Measurements from ENCODE around the gene ZC3H12D.

DNA sequence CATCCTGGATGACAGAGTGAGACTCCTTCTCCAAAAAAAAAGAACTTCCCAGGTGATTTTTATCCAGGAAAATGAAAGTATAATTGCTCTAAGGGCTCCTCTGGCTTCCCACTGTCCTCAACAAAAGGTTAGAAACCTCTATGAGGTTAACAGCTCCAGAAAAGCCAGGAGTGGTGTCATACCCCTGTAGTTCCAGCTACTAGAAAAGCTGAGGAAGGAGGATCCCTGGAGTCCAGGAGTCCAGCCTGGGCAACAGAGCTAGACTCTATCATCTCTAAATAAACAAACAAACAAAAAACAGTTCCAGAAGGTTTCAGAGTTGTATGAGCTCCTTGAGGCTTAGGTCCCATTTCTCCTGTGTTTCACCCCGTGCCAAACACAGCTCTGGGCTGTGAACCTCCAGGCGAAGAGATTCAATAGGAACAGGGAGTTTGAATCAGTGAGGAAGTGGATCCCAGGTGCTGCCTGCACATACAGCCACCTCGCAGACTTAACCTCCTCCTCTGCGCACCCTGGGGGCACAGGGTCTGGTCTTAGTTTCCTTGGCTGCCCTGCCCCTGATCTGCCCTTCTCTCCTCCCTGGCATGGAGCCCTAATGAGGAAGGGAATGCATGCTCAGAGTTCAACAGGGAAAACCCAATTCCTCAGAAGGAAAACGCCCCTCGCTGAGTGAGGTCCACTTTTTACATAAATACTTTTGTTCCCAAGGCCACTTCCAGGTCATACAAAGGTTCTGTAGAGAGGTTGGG is 31.0 kb downstream of the ZC3H12D start:
- TF ChIP-seq, protein P1, sequence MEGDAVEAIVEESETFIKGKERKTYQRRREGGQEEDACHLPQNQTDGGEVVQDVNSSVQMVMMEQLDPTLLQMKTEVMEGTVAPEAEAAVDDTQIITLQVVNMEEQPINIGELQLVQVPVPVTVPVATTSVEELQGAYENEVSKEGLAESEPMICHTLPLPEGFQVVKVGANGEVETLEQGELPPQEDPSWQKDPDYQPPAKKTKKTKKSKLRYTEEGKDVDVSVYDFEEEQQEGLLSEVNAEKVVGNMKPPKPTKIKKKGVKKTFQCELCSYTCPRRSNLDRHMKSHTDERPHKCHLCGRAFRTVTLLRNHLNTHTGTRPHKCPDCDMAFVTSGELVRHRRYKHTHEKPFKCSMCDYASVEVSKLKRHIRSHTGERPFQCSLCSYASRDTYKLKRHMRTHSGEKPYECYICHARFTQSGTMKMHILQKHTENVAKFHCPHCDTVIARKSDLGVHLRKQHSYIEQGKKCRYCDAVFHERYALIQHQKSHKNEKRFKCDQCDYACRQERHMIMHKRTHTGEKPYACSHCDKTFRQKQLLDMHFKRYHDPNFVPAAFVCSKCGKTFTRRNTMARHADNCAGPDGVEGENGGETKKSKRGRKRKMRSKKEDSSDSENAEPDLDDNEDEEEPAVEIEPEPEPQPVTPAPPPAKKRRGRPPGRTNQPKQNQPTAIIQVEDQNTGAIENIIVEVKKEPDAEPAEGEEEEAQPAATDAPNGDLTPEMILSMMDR (IDR thresholded peaks at IDR 0.05): no peak
- no peak for TF ChIP-seq EZH2 (IDR thresholded peaks at IDR 0.05; ENCODE audit: borderline replicate concordance, insufficient read depth, low read depth, low read length, poor library complexity, severe bottlenecking)

All from B cell (primary cell).